OCI-LY7 (cell line): Measurements from ENCODE around the gene SEMA3F.

Experiments
- EZH2phosphoT487 ChIP-seq: fragments of 200-600 bp; sonication (generic); IDR thresholded peaks from 2 replicates; pipeline ENCODE4 v1.6.1; 2018; ENCODE audit warnings: low read depth, borderline replicate concordance, mild to moderate bottlenecking, mixed run types, antibody characterized with exemption, low read length, moderate library complexity, mixed read lengths
- TF ChIP-seq, protein P1 (sequence below): fragments of 200-600 bp; sonication (generic); conservative IDR thresholded peaks from 2 replicates; pipeline ENCODE4 v1.5.1; 2014; ENCODE audit warnings: mild to moderate bottlenecking, antibody characterized with exemption, low read length, moderate library complexity, mixed read lengths

DNA sequence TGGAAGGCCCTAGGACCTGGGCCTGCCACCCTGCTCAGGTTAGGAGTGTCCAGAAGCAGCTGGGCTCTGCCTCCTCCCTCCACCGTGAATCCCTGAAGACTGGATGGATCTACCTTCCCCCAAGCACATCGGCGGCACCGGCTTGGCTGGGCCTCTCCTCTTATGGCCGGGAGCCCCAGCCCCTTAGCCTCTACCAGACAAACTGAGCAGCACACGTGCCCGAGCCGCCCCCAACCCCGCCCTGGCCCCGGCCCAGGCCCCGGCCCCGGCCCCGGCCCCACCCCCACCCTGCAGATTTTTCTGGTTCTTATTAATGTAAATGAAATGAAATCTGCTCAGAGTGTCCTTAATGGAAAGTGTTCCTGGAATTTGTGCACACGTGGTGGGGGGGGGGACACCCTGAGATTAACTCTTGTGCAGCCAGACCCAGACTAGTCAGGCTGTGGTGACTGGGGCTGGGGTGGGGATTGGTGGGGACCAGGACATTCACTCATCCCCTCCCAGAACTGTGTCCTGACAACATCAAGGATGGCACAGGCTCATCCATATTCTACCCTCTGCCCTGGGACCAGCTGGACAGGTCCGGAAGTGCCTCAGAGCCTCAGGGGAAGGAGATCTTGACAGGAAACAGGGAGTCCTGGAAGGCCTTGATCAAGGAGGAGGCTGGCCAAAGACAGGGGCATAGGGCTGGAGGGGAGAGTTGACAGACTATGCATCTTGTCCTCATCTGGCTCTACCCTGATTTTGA, 30.9 kb upstream of the SEMA3F start:
- TF ChIP-seq, protein P1, sequence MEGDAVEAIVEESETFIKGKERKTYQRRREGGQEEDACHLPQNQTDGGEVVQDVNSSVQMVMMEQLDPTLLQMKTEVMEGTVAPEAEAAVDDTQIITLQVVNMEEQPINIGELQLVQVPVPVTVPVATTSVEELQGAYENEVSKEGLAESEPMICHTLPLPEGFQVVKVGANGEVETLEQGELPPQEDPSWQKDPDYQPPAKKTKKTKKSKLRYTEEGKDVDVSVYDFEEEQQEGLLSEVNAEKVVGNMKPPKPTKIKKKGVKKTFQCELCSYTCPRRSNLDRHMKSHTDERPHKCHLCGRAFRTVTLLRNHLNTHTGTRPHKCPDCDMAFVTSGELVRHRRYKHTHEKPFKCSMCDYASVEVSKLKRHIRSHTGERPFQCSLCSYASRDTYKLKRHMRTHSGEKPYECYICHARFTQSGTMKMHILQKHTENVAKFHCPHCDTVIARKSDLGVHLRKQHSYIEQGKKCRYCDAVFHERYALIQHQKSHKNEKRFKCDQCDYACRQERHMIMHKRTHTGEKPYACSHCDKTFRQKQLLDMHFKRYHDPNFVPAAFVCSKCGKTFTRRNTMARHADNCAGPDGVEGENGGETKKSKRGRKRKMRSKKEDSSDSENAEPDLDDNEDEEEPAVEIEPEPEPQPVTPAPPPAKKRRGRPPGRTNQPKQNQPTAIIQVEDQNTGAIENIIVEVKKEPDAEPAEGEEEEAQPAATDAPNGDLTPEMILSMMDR = no peak
- no peak for TF ChIP-seq EZH2phosphoT487
